Prostate gland (tissue), 2 donors: ENCODE results near the gene NOTCH1.

Source experiments
- POLR2AphosphoS5 ChIP-seq: sonication (generic); formaldehyde crosslinking; IDR thresholded peaks from one replicate; pipeline ENCODE4 v1.6.1; 2017; ENCODE audit warnings: antibody characterized with exemption
- TF ChIP-seq, protein P1 (sequence below), 4 experiments: fragments of 200-600 bp in 2 of 4; fragments of 450-650 bp in 2 of 4; sonication (generic) in 2 of 4; IDR thresholded peaks; 1 replicate in 3 of 4; 2 replicates in 1 of 4; pipeline ENCODE4 v1.5.1; 2016 to 2019; ENCODE audit warnings: antibody characterized with exemption in 4 of 4, mild to moderate bottlenecking in 2 of 4, moderate library complexity in 2 of 4

DNA sequence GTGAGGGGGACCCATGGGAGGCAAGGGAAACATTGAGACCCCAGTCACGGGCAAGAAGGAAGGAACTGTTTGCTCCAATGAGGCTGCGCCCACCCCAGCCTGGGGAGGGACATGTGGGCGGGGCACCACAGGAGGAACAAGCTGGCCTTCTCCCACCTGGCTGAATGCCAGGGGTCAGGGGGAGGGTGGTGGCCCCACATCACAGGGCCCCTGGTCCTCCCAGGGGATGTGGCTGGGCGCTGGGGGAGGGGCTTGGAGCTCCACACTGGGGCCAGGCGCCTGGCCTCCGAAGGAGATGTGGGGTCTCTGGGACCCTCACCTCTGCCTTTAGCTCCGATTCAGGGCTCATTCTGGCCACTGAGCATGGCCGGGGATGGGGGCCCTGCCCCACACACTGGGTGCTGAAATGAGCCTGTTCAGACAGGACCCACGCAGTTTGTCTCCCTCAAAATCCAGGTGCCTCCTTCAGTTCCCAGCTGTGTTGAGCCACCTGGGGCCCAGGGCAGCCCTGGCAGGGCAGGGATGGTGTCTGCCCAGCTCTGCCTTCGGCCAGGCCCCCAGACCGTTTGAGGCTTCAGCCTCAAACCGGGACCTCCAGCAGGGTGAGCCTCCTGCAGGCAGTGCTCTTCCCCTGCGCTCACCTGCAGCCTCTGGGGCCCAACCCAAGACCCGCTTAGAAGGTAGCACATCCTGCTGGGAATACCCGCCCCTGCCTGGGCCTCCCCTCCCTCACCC lies 33.2 kb upstream of the NOTCH1 start:
- TF ChIP-seq, protein P1, sequence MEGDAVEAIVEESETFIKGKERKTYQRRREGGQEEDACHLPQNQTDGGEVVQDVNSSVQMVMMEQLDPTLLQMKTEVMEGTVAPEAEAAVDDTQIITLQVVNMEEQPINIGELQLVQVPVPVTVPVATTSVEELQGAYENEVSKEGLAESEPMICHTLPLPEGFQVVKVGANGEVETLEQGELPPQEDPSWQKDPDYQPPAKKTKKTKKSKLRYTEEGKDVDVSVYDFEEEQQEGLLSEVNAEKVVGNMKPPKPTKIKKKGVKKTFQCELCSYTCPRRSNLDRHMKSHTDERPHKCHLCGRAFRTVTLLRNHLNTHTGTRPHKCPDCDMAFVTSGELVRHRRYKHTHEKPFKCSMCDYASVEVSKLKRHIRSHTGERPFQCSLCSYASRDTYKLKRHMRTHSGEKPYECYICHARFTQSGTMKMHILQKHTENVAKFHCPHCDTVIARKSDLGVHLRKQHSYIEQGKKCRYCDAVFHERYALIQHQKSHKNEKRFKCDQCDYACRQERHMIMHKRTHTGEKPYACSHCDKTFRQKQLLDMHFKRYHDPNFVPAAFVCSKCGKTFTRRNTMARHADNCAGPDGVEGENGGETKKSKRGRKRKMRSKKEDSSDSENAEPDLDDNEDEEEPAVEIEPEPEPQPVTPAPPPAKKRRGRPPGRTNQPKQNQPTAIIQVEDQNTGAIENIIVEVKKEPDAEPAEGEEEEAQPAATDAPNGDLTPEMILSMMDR (IDR thresholded peaks at IDR 0.05), result no peak
- TF ChIP-seq POLR2AphosphoS5, result no peak
